HEK293 (cell line): ENCODE measurements around the gene HMMR.

Experiments used
- CTCF ChIA-PET: fragments of 350-600 bp; formaldehyde crosslinking; extraction: SDS; loops from one replicate; lab custom pipeline; 2021; ENCODE audit warnings: antibody characterized with exemption; lab: Yijun Ruan, JAX
- POLR2A ChIA-PET: fragments of 300-600 bp; formaldehyde crosslinking; extraction: SDS; loops from one replicate; lab custom pipeline; 2020; ENCODE audit warnings: antibody characterized with exemption, inconsistent platforms; lab: Yijun Ruan, JAX
- H3K27ac ChIP-seq: fragments of 200-500 bp; sonication (Bioruptor generic); 2 replicates; pipeline ENCODE4 v1.5.1; 2014; ENCODE audit warnings: low read depth, low read length, control low read depth, inconsistent platforms; ENCODE audit errors: extremely low read depth
- H3K36me3 ChIP-seq, 2 experiments: fragments of 200-500 bp in 1 of 2; sonication (Bioruptor generic) in 1 of 2; 1 replicate in 1 of 2; 2 replicates in 1 of 2; pipeline ENCODE4 v1.5.1; 2014 to 2017; ENCODE audit warnings: inconsistent platforms in 2 of 2, low read length in 2 of 2; ENCODE audit not compliant: control insufficient read depth in 2 of 2, insufficient read depth in 1 of 2
- H3K4me1 ChIP-seq: fragments of 200-500 bp; sonication (Bioruptor generic); 2 replicates; pipeline ENCODE4 v1.5.1; 2014; ENCODE audit warnings: mild to moderate bottlenecking, low read length, inconsistent platforms; ENCODE audit not compliant: control insufficient read depth, insufficient read depth
- H3K4me3 ChIP-seq: 2 replicates; pipeline ENCODE4 v1.5.1; 2011; ENCODE audit warnings: low read depth, mild to moderate bottlenecking, control low read depth, low read length, moderate library complexity
- H3K9me3 ChIP-seq: fragments of 200-500 bp; sonication (Bioruptor generic); 2 replicates; pipeline ENCODE4 v1.5.1; 2014; ENCODE audit warnings: low read depth, low read length, inconsistent platforms; ENCODE audit not compliant: control insufficient read depth, insufficient read depth
- GFI1B ChIP-seq: fragments of 450-650 bp; formaldehyde crosslinking; IDR thresholded peaks from 2 replicates; pipeline ENCODE4 v1.5.1; 2016; ENCODE audit warnings: missing biosample characterization, missing genetic modification characterization
- GLIS1 ChIP-seq: fragments of 450-650 bp; formaldehyde crosslinking; IDR thresholded peaks from 2 replicates; pipeline ENCODE4 v1.5.1; 2016; ENCODE audit warnings: missing biosample characterization, missing genetic modification characterization
- IKZF3 ChIP-seq: fragments of 450-650 bp; IDR thresholded peaks from 2 replicates; pipeline ENCODE4 v1.5.0; 2018; ENCODE audit warnings: missing biosample characterization, mild to moderate bottlenecking, missing genetic modification characterization, moderate library complexity
- KLF9 ChIP-seq: fragments of 450-650 bp; formaldehyde crosslinking; IDR thresholded peaks from 2 replicates; pipeline ENCODE4 v1.5.1; 2016; ENCODE audit warnings: missing biosample characterization, missing genetic modification characterization, low read depth
- ZBTB21 ChIP-seq: fragments of 450-650 bp; formaldehyde crosslinking; IDR thresholded peaks from 2 replicates; pipeline ENCODE4 v1.5.1; 2017; ENCODE audit warnings: missing biosample characterization, missing genetic modification characterization
- ZFP41 ChIP-seq: fragments of 450-650 bp; formaldehyde crosslinking; IDR thresholded peaks from 2 replicates; pipeline ENCODE4 v1.5.1; 2016; ENCODE audit warnings: missing biosample characterization, missing genetic modification characterization, borderline replicate concordance
- ZNF10 ChIP-seq: fragments of 450-650 bp; formaldehyde crosslinking; IDR thresholded peaks from 2 replicates; pipeline ENCODE4 v1.5.1; 2017; ENCODE audit warnings: missing biosample characterization, missing genetic modification characterization
- ZNF121 ChIP-seq: fragments of 450-650 bp; formaldehyde crosslinking; IDR thresholded peaks from 2 replicates; pipeline ENCODE4 v1.5.1; 2016; ENCODE audit warnings: missing biosample characterization, missing genetic modification characterization
- ZNF146 ChIP-seq: fragments of 450-650 bp; formaldehyde crosslinking; IDR thresholded peaks from 2 replicates; pipeline ENCODE4 v1.5.1; 2016; ENCODE audit warnings: missing biosample characterization, missing genetic modification characterization
- ZNF174 ChIP-seq: fragments of 450-650 bp; formaldehyde crosslinking; IDR thresholded peaks from 2 replicates; pipeline ENCODE4 v1.5.0; 2017; ENCODE audit warnings: missing biosample characterization, mild to moderate bottlenecking, missing genetic modification characterization
- ZNF518A ChIP-seq: fragments of 450-650 bp; formaldehyde crosslinking; conservative IDR thresholded peaks from 2 replicates; pipeline ENCODE4 v1.5.1; 2016; ENCODE audit warnings: low read depth, missing biosample characterization, missing genetic modification characterization
- ZNF521 ChIP-seq: fragments of 450-650 bp; formaldehyde crosslinking; IDR thresholded peaks from 2 replicates; pipeline ENCODE4 v1.5.1; 2017; ENCODE audit warnings: missing biosample characterization, mild to moderate bottlenecking, missing genetic modification characterization
- ZNF561 ChIP-seq: fragments of 450-650 bp; IDR thresholded peaks from 2 replicates; pipeline ENCODE4 v1.5.1; 2018; ENCODE audit warnings: missing biosample characterization, missing genetic modification characterization, borderline replicate concordance
- ZNF701 ChIP-seq: fragments of 450-650 bp; formaldehyde crosslinking; IDR thresholded peaks from 2 replicates; pipeline ENCODE4 v1.5.1; 2016; ENCODE audit warnings: missing biosample characterization, missing genetic modification characterization
- ZSCAN4 ChIP-seq: fragments of 450-650 bp; formaldehyde crosslinking; IDR thresholded peaks from 2 replicates; pipeline ENCODE4 v1.5.1; 2017; ENCODE audit warnings: missing biosample characterization, missing genetic modification characterization
- TF ChIP-seq, protein P1 (sequence below): fragments of 450-650 bp; formaldehyde crosslinking; IDR thresholded peaks from 2 replicates; pipeline ENCODE4 v1.5.1; 2016; ENCODE audit warnings: missing biosample characterization, missing genetic modification characterization, low read depth

The HMMR gene

DNA sequence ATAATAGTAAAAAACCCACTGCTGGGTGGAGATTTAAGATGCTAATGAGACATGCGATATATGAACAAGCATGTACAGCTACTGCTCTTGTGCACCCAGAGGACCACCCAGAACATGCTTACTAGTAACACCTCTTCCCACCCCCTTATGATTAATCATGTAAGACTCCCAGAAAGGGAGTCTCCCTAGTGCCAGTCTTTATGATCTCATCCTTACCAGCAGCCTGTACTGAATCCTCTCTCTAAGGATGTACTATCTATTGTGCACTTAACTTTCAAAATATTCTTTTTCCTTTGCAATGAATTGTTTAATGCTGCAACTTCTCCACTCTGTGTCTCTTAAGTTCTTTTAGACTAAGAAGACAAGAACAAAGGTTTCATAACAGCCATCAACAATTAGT is 35.9 kb downstream of the HMMR start (continued):
- TF ChIP-seq ZNF561 (tag by site-specific recombination) (no peak), GFI1B (tag by site-specific recombination) (no peak), ZNF518A (tag by site-specific recombination) (no peak)

DNA sequence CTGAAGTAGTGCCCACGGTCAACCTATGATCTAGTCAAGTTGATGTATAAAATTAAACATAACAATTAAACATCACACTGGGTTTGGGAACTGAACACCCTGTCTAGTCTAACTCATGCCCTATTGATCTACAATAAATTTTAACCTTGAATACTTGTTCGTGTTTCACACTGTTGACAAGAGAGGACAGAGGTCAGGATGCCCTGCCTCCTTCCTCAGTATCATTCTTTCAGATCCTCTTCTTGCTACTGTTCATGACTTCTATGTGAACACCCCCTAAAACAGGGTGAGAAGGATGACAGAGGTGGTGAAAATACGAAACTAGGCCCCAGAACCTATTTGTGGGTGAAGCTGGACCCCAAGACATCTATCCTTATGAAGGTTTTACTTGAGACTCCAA is 36.9 kb downstream of the HMMR start:
- POLR2A ChIA-PET: no interaction called here
- CTCF ChIA-PET: interaction anchor here (0.6 kb wide), 1 partner anchor 39 kb away, joined by 3 read pairs; no protein-coding TSS in a partner anchor
- H3K27ac ChIP-seq: no peak overlapping the region
- no peak overlapping the region for H3K4me3 ChIP-seq
- no peak for TF ChIP-seq ZNF146 (tag by site-specific recombination)
- H3K4me1 ChIP-seq: no peaks in the 10 kb centered on the region
- peaks cover 2 to 13% of the 10 kb centered on the region in 2 experiments; a peak in 1 of 3 replicates for H3K36me3 ChIP-seq
- H3K9me3 ChIP-seq: no peaks in the 10 kb centered on the region

DNA sequence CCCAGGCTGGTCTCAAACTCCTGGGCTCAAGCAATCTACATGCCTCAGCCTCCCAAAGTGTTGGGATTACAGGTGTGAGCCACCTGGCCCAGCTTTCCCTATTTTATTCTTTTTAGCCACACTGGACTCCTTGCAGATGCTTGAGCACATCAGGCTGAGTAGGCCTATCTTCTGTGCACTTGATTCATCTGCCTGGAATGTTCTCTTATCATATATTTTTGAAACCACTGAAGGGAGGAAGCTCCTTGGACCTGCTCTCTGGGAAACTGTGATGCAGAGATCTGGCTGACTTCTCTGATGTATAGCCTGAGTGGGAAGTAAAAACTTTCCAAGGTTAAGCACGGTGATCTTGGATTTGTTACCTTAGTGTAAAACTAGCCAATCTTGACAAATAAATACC is 38.5 kb downstream of the HMMR start:
- no peaks in the 10 kb centered on the region for H3K36me3 ChIP-seq
- H3K27ac ChIP-seq: no peak overlapping the region
- ChIA-PET POLR2A (interaction anchor here (0.6 to 1.5 kb wide), 2 partner anchors 8 to 38 kb away, joined by 4 read pairs; partner anchors contain the start of genes HMMR and NUDCD2), CTCF (interaction anchor here (1.1 kb wide), 1 partner anchor 9 kb away, joined by 3 read pairs; no protein-coding TSS in a partner anchor)
- no peak for TF ChIP-seq ZFP41 (tag by site-specific recombination)
- peaks cover 2% of the 10 kb centered on the region; the same call in 1 of the 2 replicates for H3K4me1 ChIP-seq
- H3K9me3 ChIP-seq: no peaks in the 10 kb centered on the region
- H3K4me3 ChIP-seq: no peak overlapping the region

GRCh38 chr5:163502521-163502920 is 42.1 kb downstream of the HMMR start:
- CTCF ChIA-PET: interaction anchor here (0.6 to 1.2 kb wide), 2 partner anchors 10 to 94 kb away, joined by 3 to 4 read pairs; no protein-coding TSS in a partner anchor
- H3K4me1 ChIP-seq: peaks cover 2% of the 10 kb centered on the region; the same call in 1 of the 2 replicates
- H3K4me3 ChIP-seq: no peak overlapping the region
- POLR2A ChIA-PET: interaction anchor here (1.1 to 1.4 kb wide), 2 partner anchors 42 to 65 kb away, joined by 7 to 23 read pairs; partner anchors contain the start of genes CCNG1, HMMR and NUDCD2
- peak overlapping the region; percentile 21; the same call in 1 of the 2 replicates for H3K27ac ChIP-seq
- no peaks in the 10 kb centered on the region for H3K9me3 ChIP-seq
- no peaks in the 10 kb centered on the region for H3K36me3 ChIP-seq
- TF ChIP-seq ZBTB21 (tag by site-specific recombination): no peak
- no peak for TF ChIP-seq ZNF10 (tag by site-specific recombination)
- TF ChIP-seq ZNF121 (tag by site-specific recombination): no peak
- no peak for TF ChIP-seq IKZF3 (tag by site-specific recombination)
- no peak for TF ChIP-seq ZNF521
- no peak for TF ChIP-seq GLIS1
- TF ChIP-seq ZNF701 (tag by site-specific recombination): no peak
- TF ChIP-seq, protein P1, sequence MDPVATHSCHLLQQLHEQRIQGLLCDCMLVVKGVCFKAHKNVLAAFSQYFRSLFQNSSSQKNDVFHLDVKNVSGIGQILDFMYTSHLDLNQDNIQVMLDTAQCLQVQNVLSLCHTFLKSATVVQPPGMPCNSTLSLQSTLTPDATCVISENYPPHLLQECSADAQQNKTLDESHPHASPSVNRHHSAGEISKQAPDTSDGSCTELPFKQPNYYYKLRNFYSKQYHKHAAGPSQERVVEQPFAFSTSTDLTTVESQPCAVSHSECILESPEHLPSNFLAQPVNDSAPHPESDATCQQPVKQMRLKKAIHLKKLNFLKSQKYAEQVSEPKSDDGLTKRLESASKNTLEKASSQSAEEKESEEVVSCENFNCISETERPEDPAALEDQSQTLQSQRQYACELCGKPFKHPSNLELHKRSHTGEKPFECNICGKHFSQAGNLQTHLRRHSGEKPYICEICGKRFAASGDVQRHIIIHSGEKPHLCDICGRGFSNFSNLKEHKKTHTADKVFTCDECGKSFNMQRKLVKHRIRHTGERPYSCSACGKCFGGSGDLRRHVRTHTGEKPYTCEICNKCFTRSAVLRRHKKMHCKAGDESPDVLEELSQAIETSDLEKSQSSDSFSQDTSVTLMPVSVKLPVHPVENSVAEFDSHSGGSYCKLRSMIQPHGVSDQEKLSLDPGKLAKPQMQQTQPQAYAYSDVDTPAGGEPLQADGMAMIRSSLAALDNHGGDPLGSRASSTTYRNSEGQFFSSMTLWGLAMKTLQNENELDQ: no peak
- no peak for TF ChIP-seq ZSCAN4 (tag by site-specific recombination)
- TF ChIP-seq KLF9 (tag by site-specific recombination): no peak
- no peak for TF ChIP-seq ZNF174 (tag by site-specific recombination)
